H9 (cell line): ENCODE measurements around the gene LDB1. TPM values are rescaled to one million over a fixed set of nuclear protein-coding genes. Genes with fewer than 3 reads are reported as not detected.
A peak's percentile ranks its signal among the peaks of the same experiment; 100 is the strongest.

Source experiments
- DNase-seq: peaks from one replicate; pipeline ENCODE4 v3.0.0-alpha.2; 2017
- H2AFZ ChIP-seq: one replicate; pipeline ENCODE4 v1.6.1; 2013; ENCODE audit warnings: mild to moderate bottlenecking, low read length, control low read depth, moderate library complexity
- H2AK5ac ChIP-seq: 2 replicates; pipeline ENCODE4 v1.6.1; 2013; ENCODE audit warnings: low read length, control low read depth, mixed read lengths; ENCODE audit not compliant: insufficient read length
- H2BK120ac ChIP-seq: one replicate; pipeline ENCODE4 v1.6.1; 2013; ENCODE audit warnings: low read depth, mild to moderate bottlenecking, low read length, control low read depth, inconsistent platforms; ENCODE audit not compliant: poor library complexity, severe bottlenecking
- H2BK12ac ChIP-seq: 2 replicates; pipeline ENCODE4 v1.6.1; 2013; ENCODE audit warnings: low read length, control low read depth, mixed read lengths, low read depth; ENCODE audit not compliant: insufficient read length
- H2BK15ac ChIP-seq: 2 replicates; pipeline ENCODE4 v1.6.1; 2013; ENCODE audit warnings: low read depth, low read length, control low read depth
- H2BK20ac ChIP-seq: one replicate; pipeline ENCODE4 v1.6.1; 2013; ENCODE audit warnings: low read depth, mild to moderate bottlenecking, low read length, control low read depth, inconsistent platforms; ENCODE audit not compliant: poor library complexity, severe bottlenecking
- H2BK5ac ChIP-seq: 2 replicates; pipeline ENCODE4 v1.6.1; 2013; ENCODE audit warnings: low read length, control low read depth, mixed read lengths; ENCODE audit not compliant: insufficient read length
- H3K14ac ChIP-seq: 2 replicates; pipeline ENCODE4 v1.6.1; 2013; ENCODE audit warnings: low read length, control low read depth; ENCODE audit not compliant: insufficient read depth
- H3K18ac ChIP-seq: 2 replicates; pipeline ENCODE4 v1.6.1; 2013; ENCODE audit warnings: low read depth, mild to moderate bottlenecking, mixed read lengths, low read length, control low read depth; ENCODE audit not compliant: insufficient read length
- H3K23ac ChIP-seq: 2 replicates; pipeline ENCODE4 v1.6.1; 2013; ENCODE audit warnings: low read length, control low read depth, mixed read lengths, low read depth; ENCODE audit not compliant: insufficient read length
- H3K23me2 ChIP-seq: 2 replicates; pipeline ENCODE4 v1.6.1; 2013; ENCODE audit warnings: low read depth, mild to moderate bottlenecking, mixed read lengths, low read length, control low read depth; ENCODE audit not compliant: insufficient read length, poor library complexity, severe bottlenecking
- H3K27ac ChIP-seq: 2 replicates; pipeline ENCODE4 v1.5.1; 2013; ENCODE audit warnings: low read length, control low read depth, mixed read lengths, low read depth; ENCODE audit not compliant: insufficient read length
- H3K27me3 ChIP-seq: 2 replicates; pipeline ENCODE4 v1.6.1; 2013; ENCODE audit warnings: low read length, control low read depth, inconsistent platforms; ENCODE audit not compliant: insufficient read depth
- H3K4ac ChIP-seq: 2 replicates; pipeline ENCODE4 v1.6.1; 2013; ENCODE audit warnings: low read depth, mild to moderate bottlenecking, control low read depth, inconsistent platforms, low read length, moderate library complexity
- H3K4me1 ChIP-seq: 2 replicates; pipeline ENCODE4 v1.6.1; 2013; ENCODE audit warnings: low read length, control low read depth, inconsistent platforms; ENCODE audit not compliant: insufficient read depth
- H3K4me2 ChIP-seq: 2 replicates; pipeline ENCODE4 v1.6.1; 2013; ENCODE audit warnings: low read length, control low read depth, mixed read lengths; ENCODE audit not compliant: insufficient read length, insufficient read depth
- H3K56ac ChIP-seq: 2 replicates; pipeline ENCODE4 v1.6.1; 2013; ENCODE audit warnings: low read depth, mild to moderate bottlenecking, mixed read lengths, low read length, control low read depth; ENCODE audit not compliant: insufficient read length
- H3K79me1 ChIP-seq: 2 replicates; pipeline ENCODE4 v1.6.1; 2013; ENCODE audit warnings: low read depth, mild to moderate bottlenecking, moderate library complexity, low read length, control low read depth, inconsistent platforms; ENCODE audit not compliant: insufficient read depth, poor library complexity, severe bottlenecking
- H3K79me2 ChIP-seq: 2 replicates; pipeline ENCODE4 v1.6.1; 2013; ENCODE audit warnings: low read length, control low read depth, inconsistent platforms; ENCODE audit not compliant: insufficient read depth
- H3K9ac ChIP-seq: 2 replicates; pipeline ENCODE4 v1.6.1; 2013; ENCODE audit warnings: low read length, control low read depth, mixed read lengths; ENCODE audit not compliant: insufficient read length; ENCODE audit errors: extremely low read depth
- H3K9me3 ChIP-seq: one replicate; pipeline ENCODE4 v1.6.1; 2013; ENCODE audit warnings: low read depth, low read length, inconsistent platforms; ENCODE audit not compliant: control insufficient read depth
- H3T11ph ChIP-seq: one replicate; pipeline ENCODE4 v1.6.1; 2013; ENCODE audit warnings: mild to moderate bottlenecking, low read length, control low read depth, inconsistent platforms
- H4K20me1 ChIP-seq: one replicate; pipeline ENCODE4 v1.6.1; 2013; ENCODE audit not compliant: control insufficient read depth, insufficient read length, insufficient read depth
- H4K5ac ChIP-seq: 2 replicates; pipeline ENCODE4 v1.6.1; 2013; ENCODE audit warnings: low read depth, mild to moderate bottlenecking, mixed read lengths, low read length, control low read depth; ENCODE audit not compliant: insufficient read length
- H4K8ac ChIP-seq: replicated peaks from 2 replicates; pipeline ENCODE4 v1.6.1; 2013; ENCODE audit warnings: low read length, control low read depth, mixed read lengths, low read depth; ENCODE audit not compliant: insufficient read length
- H4K91ac ChIP-seq: 2 replicates; pipeline ENCODE4 v1.6.1; 2013; ENCODE audit warnings: low read depth, mild to moderate bottlenecking, moderate library complexity, mixed read lengths, low read length, control low read depth; ENCODE audit not compliant: insufficient read length
- H3K27ac Mint-ChIP-seq, 3 experiments: 2 replicates in 2 of 3; 3 replicates in 1 of 3; pipeline ENCODE4 v1.8.0; 2020 to 2021; ENCODE audit warnings: mixed read lengths in 3 of 3, mild to moderate bottlenecking in 1 of 3, moderate library complexity in 1 of 3
- H3K27me3 Mint-ChIP-seq: 2 replicates; pipeline ENCODE4 v1.8.0; 2021; ENCODE audit warnings: low read depth, mild to moderate bottlenecking, moderate library complexity, mixed read lengths
- H3K36me3 Mint-ChIP-seq, 3 experiments: 2 replicates in 2 of 3; 3 replicates in 1 of 3; pipeline ENCODE4 v1.8.0; 2020 to 2021; ENCODE audit warnings: low read depth in 3 of 3, mixed read lengths in 3 of 3; ENCODE audit not compliant: insufficient read depth in 1 of 3
- H3K4me1 Mint-ChIP-seq, 2 experiments: 2 replicates each; pipeline ENCODE4 v1.8.0; 2020; ENCODE audit warnings: mixed read lengths in 2 of 2
- H3K4me3 Mint-ChIP-seq, 2 experiments: 2 replicates in 1 of 2; 3 replicates in 1 of 2; pipeline ENCODE4 v1.8.0; 2020 to 2021; ENCODE audit warnings: mild to moderate bottlenecking in 2 of 2, mixed read lengths in 2 of 2, moderate library complexity in 1 of 2
- H3K9me3 Mint-ChIP-seq, 2 experiments: 2 replicates in 1 of 2; 3 replicates in 1 of 2; pipeline ENCODE4 v1.8.0; 2020; ENCODE audit warnings: mild to moderate bottlenecking in 2 of 2, mixed read lengths in 2 of 2, moderate library complexity in 1 of 2
- WGBS: extraction: QIAGEN DNeasy Blood & Tissue Kit; methylation state at CpG from one replicate; pipeline ENCODE4 v1.1.7; 2013; ENCODE audit warnings: missing lambda C conversion rate, low lambda C conversion rate, mixed read lengths; ENCODE audit not compliant: insufficient read length; ENCODE audit errors: extremely low coverage; 5-methylcytosine and 5-hydroxymethylcytosine counted together
- total RNA-seq: library from RNA; stranded (reverse); gene quantifications from 2 replicates; pipeline ENCODE4 v1.2.1, GENCODE V29; 2021
- TF ChIP-seq, protein P1 (sequence below): fragments of 200-600 bp; sonication (generic); conservative IDR thresholded peaks from 3 replicates; pipeline ENCODE4 v1.8.0; 2021; ENCODE audit warnings: antibody characterized with exemption, mild to moderate bottlenecking

The LDB1 gene
- total RNA-seq, 1 experiment from 2014 or later = 80.5 TPM

GRCh38 chr10:102135956-102136526, 15.9 kb upstream of the LDB1 start:
- no peaks in the 10 kb centered on the region for H3K9me3 ChIP-seq
- H2AK5ac ChIP-seq = no peak overlapping the region
- no peak overlapping the region for H2BK12ac ChIP-seq
- no peak overlapping the region for H2BK15ac ChIP-seq
- no peaks in the 10 kb centered on the region; the same call in 1 of the 2 replicates for H3K4me1 ChIP-seq
- TF ChIP-seq, protein P1, sequence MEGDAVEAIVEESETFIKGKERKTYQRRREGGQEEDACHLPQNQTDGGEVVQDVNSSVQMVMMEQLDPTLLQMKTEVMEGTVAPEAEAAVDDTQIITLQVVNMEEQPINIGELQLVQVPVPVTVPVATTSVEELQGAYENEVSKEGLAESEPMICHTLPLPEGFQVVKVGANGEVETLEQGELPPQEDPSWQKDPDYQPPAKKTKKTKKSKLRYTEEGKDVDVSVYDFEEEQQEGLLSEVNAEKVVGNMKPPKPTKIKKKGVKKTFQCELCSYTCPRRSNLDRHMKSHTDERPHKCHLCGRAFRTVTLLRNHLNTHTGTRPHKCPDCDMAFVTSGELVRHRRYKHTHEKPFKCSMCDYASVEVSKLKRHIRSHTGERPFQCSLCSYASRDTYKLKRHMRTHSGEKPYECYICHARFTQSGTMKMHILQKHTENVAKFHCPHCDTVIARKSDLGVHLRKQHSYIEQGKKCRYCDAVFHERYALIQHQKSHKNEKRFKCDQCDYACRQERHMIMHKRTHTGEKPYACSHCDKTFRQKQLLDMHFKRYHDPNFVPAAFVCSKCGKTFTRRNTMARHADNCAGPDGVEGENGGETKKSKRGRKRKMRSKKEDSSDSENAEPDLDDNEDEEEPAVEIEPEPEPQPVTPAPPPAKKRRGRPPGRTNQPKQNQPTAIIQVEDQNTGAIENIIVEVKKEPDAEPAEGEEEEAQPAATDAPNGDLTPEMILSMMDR = no peak
- no peak overlapping the region for H3K4me2 ChIP-seq
- H3T11ph ChIP-seq = no peak overlapping the region
- no peak overlapping the region for H3K27ac ChIP-seq
- H3K9ac ChIP-seq = no peak overlapping the region
- peaks cover 48% of the 10 kb centered on the region for H3K79me2 ChIP-seq
- H3K23me2 ChIP-seq = peaks cover 11% of the 10 kb centered on the region
- Mint-ChIP-seq H3K9me3 (no peaks in the 10 kb centered on the region; a peak in 1 of 5 replicates), H3K36me3 (peaks cover 49 to 63% (median 52%) of the 10 kb centered on the region in 3 experiments), H3K4me3 (peak overlapping the region; percentile 5 to 48; a peak in 3 of 5 replicates), H3K27me3 (peaks cover 2% of the 10 kb centered on the region; the same call in 1 of the 2 replicates), H3K27ac (peak overlapping the region in 2 of 3 experiments; percentile 1 to 82; a peak in 5 of 7 replicates), H3K4me1 (peaks cover 23 to 27% of the 10 kb centered on the region in 2 experiments)
- no peak overlapping the region for H3K56ac ChIP-seq
- no CpG with 5 or more reads among the region's 7 CpGs for WGBS
- H3K27me3 ChIP-seq = no peaks in the 10 kb centered on the region
- H4K91ac ChIP-seq = no peak overlapping the region
- H4K8ac ChIP-seq = no peak overlapping the region
- no peak overlapping the region for H4K5ac ChIP-seq
- no peak overlapping the region for H3K14ac ChIP-seq
- no peak overlapping the region for H2AFZ ChIP-seq
- no peak overlapping the region for H2BK20ac ChIP-seq
- H2BK5ac ChIP-seq = no peak overlapping the region
- no peak overlapping the region for H3K23ac ChIP-seq
- no peak overlapping the region for H3K4ac ChIP-seq
- no peaks in the 10 kb centered on the region for H4K20me1 ChIP-seq
- no peak overlapping the region for H3K18ac ChIP-seq
- H3K79me1 ChIP-seq = peaks cover 18% of the 10 kb centered on the region
- no peak for DNase-seq
- no peak overlapping the region for H2BK120ac ChIP-seq
